DOHH2 (cell line): ENCODE data around the gene MSGN1.

ENCODE experiments used
- H3F3A ChIP-seq: fragments of 200-600 bp; sonication (generic), shearing (Covaris generic); 2 replicates; pipeline ENCODE4 v1.6.0; 2016; ENCODE audit warnings: antibody characterized with exemption, mild to moderate bottlenecking; ENCODE audit not compliant: control insufficient read depth, insufficient read depth
- H3K27ac ChIP-seq: fragments of 200-600 bp; sonication (generic); 2 replicates; pipeline ENCODE4 v1.5.1; 2014; ENCODE audit warnings: low read depth, mild to moderate bottlenecking, low read length, moderate library complexity
- H3K27me3 ChIP-seq: fragments of 200-600 bp; sonication (generic); 2 replicates; pipeline ENCODE4 v1.6.1; 2014; ENCODE audit warnings: mild to moderate bottlenecking, low read length, mixed read lengths; ENCODE audit not compliant: control insufficient read depth
- H3K36me3 ChIP-seq: fragments of 200-600 bp; sonication (generic); 2 replicates; pipeline ENCODE4 v1.6.1; 2014; ENCODE audit warnings: mild to moderate bottlenecking, low read length, moderate library complexity, mixed read lengths; ENCODE audit not compliant: control insufficient read depth
- H3K4me1 ChIP-seq: fragments of 200-600 bp; sonication (generic); 2 replicates; pipeline ENCODE4 v1.6.1; 2014; ENCODE audit warnings: mild to moderate bottlenecking, low read length, mixed read lengths; ENCODE audit not compliant: control insufficient read depth
- H3K4me2 ChIP-seq: fragments of 200-600 bp; sonication (generic); 2 replicates; pipeline ENCODE4 v1.6.0; 2014; ENCODE audit warnings: mild to moderate bottlenecking, low read length, moderate library complexity
- H3K4me3 ChIP-seq: fragments of 200-600 bp; sonication (generic); 2 replicates; pipeline ENCODE4 v1.5.1; 2014; ENCODE audit warnings: mild to moderate bottlenecking, low read length, mixed read lengths
- H3K79me2 ChIP-seq: fragments of 200-600 bp; sonication (generic); 2 replicates; pipeline ENCODE4 v1.6.1; 2014; ENCODE audit warnings: mild to moderate bottlenecking, low read length, mixed read lengths; ENCODE audit not compliant: control insufficient read depth
- H3K9me2 ChIP-seq: fragments of 200-600 bp; sonication (generic); replicated peaks from 2 replicates; pipeline ENCODE4 v1.6.1; 2014; ENCODE audit warnings: mild to moderate bottlenecking, low read length, mixed read lengths; ENCODE audit not compliant: control insufficient read depth
- H3K9me3 ChIP-seq: fragments of 200-600 bp; sonication (generic); 2 replicates; pipeline ENCODE4 v1.6.1; 2014; ENCODE audit warnings: antibody characterized with exemption, low read length, mixed read lengths; ENCODE audit not compliant: control insufficient read depth, insufficient read depth
- H4K20me1 ChIP-seq: fragments of 200-600 bp; sonication (generic); 2 replicates; pipeline ENCODE4 v1.6.0; 2014; ENCODE audit warnings: low read depth, mild to moderate bottlenecking, antibody characterized with exemption, low read length, moderate library complexity; ENCODE audit not compliant: control insufficient read depth, insufficient read depth
- EZH2phosphoT487 ChIP-seq: fragments of 200-600 bp; sonication (generic); IDR thresholded peaks from 2 replicates; pipeline ENCODE4 v1.6.1; 2017; ENCODE audit warnings: borderline replicate concordance, mild to moderate bottlenecking, antibody characterized with exemption, low read length, moderate library complexity, mixed read lengths
- TF ChIP-seq, protein P1 (sequence below): fragments of 200-600 bp; sonication (generic); IDR thresholded peaks from one replicate; pipeline ENCODE4 v1.5.1; 2014; ENCODE audit warnings: antibody characterized with exemption, mild to moderate bottlenecking, low read depth, low read length; ENCODE audit not compliant: poor library complexity, severe bottlenecking

Gene MSGN1

GRCh38 chr2:17814601-17815000 is 1.7 kb upstream of the MSGN1 start:
- no peak overlapping the region for H3K4me3 ChIP-seq
- no peaks in the 10 kb centered on the region for H3K27me3 ChIP-seq
- no peak overlapping the region for H3K4me2 ChIP-seq
- H3K79me2 ChIP-seq = no peaks in the 10 kb centered on the region
- H3K36me3 ChIP-seq = no peaks in the 10 kb centered on the region
- no peaks in the 10 kb centered on the region for H4K20me1 ChIP-seq
- H3K4me1 ChIP-seq = peaks cover 18% of the 10 kb centered on the region
- no peaks in the 10 kb centered on the region for H3F3A ChIP-seq
- no peaks in the 10 kb centered on the region for H3K9me3 ChIP-seq
- no peaks in the 10 kb centered on the region for H3K9me2 ChIP-seq
- TF ChIP-seq EZH2phosphoT487 = no peak
- TF ChIP-seq, protein P1, sequence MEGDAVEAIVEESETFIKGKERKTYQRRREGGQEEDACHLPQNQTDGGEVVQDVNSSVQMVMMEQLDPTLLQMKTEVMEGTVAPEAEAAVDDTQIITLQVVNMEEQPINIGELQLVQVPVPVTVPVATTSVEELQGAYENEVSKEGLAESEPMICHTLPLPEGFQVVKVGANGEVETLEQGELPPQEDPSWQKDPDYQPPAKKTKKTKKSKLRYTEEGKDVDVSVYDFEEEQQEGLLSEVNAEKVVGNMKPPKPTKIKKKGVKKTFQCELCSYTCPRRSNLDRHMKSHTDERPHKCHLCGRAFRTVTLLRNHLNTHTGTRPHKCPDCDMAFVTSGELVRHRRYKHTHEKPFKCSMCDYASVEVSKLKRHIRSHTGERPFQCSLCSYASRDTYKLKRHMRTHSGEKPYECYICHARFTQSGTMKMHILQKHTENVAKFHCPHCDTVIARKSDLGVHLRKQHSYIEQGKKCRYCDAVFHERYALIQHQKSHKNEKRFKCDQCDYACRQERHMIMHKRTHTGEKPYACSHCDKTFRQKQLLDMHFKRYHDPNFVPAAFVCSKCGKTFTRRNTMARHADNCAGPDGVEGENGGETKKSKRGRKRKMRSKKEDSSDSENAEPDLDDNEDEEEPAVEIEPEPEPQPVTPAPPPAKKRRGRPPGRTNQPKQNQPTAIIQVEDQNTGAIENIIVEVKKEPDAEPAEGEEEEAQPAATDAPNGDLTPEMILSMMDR = no peak
- H3K27ac ChIP-seq = no peak overlapping the region

DNA sequence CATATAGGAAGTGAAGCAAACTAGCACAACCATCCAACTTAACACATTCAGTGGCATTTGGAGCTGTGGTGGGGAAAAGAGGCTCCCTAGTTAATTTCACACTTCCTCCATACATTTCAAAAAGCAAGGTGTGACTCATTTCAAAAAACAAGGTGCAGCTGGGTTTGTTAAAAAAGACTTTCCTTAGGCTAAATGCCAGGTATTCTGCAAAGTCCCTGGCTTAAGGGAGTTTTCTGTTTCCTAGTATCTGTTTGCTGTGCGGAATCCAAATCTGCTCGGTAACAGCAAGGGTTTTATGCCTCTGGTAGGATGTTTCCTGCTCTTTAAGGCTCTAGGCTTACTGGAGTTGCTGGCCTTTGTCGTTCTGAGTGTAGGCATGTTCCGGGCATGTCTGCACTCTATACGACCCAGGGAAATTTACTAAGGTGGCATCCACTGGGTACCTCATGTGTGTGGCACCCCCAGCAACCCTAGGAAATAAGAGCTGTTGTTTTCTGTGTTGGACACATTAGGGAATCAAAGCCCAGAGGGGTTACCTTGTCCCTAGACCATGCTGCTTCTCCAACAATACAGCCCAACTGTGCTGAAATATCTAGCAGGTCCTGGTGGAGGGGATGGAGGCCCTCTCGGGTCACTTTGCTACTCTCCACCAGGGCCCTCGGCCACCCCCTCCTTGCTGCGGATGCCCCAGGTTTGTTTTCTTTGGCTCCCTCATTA is 634 bp upstream of the MSGN1 start:
- Histone ChIP-seq H3K79me2 (no peaks in the 10 kb centered on the region), H4K20me1 (no peaks in the 10 kb centered on the region), H3F3A (no peaks in the 10 kb centered on the region), H3K4me1 (peaks cover 18% of the 10 kb centered on the region), H3K9me2 (no peaks in the 10 kb centered on the region), H3K4me3 (no peak overlapping the region), H3K36me3 (no peaks in the 10 kb centered on the region), H3K9me3 (no peaks in the 10 kb centered on the region), H3K27ac (no peak overlapping the region), H3K27me3 (no peaks in the 10 kb centered on the region), H3K4me2 (no peak overlapping the region)
- TF ChIP-seq EZH2phosphoT487 = no peak
- TF ChIP-seq, protein P1 = no peak

DNA sequence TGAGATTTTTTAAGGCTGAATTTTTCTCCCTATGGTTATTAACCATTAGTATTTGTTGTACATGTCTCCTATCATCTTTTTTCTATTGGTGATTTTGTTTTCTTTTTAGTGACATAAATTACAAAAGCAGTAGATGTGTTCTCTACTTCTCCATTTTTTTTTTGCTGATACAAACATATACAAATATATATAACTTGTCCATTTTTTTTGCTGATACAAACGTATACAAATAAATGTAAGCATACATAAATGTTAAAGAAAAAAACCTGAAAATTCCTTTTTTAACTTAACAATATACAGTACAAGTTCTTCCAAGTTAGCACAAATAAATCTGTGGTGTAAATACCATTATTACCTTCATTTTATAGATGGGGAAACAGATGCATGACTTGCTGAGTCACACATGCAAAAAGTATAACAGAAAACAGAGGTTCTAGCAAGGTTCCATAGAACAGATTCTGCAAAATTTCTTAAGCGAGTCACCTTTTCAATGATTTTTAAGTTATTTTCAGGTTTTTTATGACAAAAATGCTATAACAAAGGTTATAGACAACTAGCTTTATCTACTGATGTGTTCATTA is 2.1 kb downstream of the MSGN1 start:
- H3K36me3 ChIP-seq = no peaks in the 10 kb centered on the region
- no peak overlapping the region for H3K4me3 ChIP-seq
- no peaks in the 10 kb centered on the region for H3K79me2 ChIP-seq
- TF ChIP-seq EZH2phosphoT487 = no peak
- TF ChIP-seq, protein P1 = no peak
- H3K4me2 ChIP-seq = no peak overlapping the region
- H3K9me3 ChIP-seq = no peaks in the 10 kb centered on the region
- H3K9me2 ChIP-seq = no peaks in the 10 kb centered on the region
- no peaks in the 10 kb centered on the region for H3F3A ChIP-seq
- no peak overlapping the region for H3K27ac ChIP-seq
- peaks cover 29% of the 10 kb centered on the region for H3K4me1 ChIP-seq
- no peaks in the 10 kb centered on the region for H3K27me3 ChIP-seq
- H4K20me1 ChIP-seq = no peaks in the 10 kb centered on the region
